Testis (tissue), 2 donors: ENCODE results near the gene MAPRE2.

ENCODE experiments used
- CTCF ChIP-seq, 3 experiments: fragments of 450-650 bp in 2 of 3; fragments of 200-600 bp in 1 of 3; sonication (generic) in 1 of 3; IDR thresholded peaks; one replicate each; pipeline ENCODE4 v1.5.1; 2016 to 2019; ENCODE audit warnings: antibody characterized with exemption in 3 of 3, mild to moderate bottlenecking in 2 of 3, moderate library complexity in 1 of 3
- POLR2A ChIP-seq: fragments of 450-650 bp; IDR thresholded peaks from one replicate; pipeline ENCODE4 v1.6.1; 2017; ENCODE audit warnings: antibody characterized with exemption, mild to moderate bottlenecking, moderate library complexity

- TF ChIP-seq CTCF (IDR thresholded peaks at IDR 0.05) (no peak), POLR2A (no peak)
These were observed 150.4 kb downstream of the MAPRE2 start for GRCh38 chr18:35191698-35192025.
